ENCODE data around the gene LRRC47.
A peak's percentile ranks its signal among the peaks of the same experiment; 100 is the strongest.

LRRC47 gene

GRCh38 chr1:3796215-3797061 lies at the start of gene LRRC47:
TSS of gene LRRC47 (minus strand) at chr1:3796498. CDS start at chr1:3796476, 22 bp downstream.
- DNase-seq: peak; percentile 97

- no peak for DNase-seq
These were observed 46.6 kb upstream of the LRRC47 start for GRCh38 chr1:3842912-3843311.

GRCh38 chr1:3841491-3841890 lies 45.2 kb upstream of the LRRC47 start:
- DNase-seq: no peak

- no peak for DNase-seq
These were observed 42.5 kb upstream of the LRRC47 start for GRCh38 chr1:3838788-3839187.

GRCh38 chr1:3837685-3838084 lies 41.4 kb upstream of the LRRC47 start:
- DNase-seq: no peak

GRCh38 chr1:3837200-3837599 lies 40.9 kb upstream of the LRRC47 start:
- no peak for DNase-seq

GRCh38 chr1:3836421-3836820 lies 40.1 kb upstream of the LRRC47 start:
- DNase-seq: no peak

GRCh38 chr1:3834701-3835100 lies 38.4 kb upstream of the LRRC47 start:
- no peak for DNase-seq

GRCh38 chr1:3831689-3832088 lies 35.4 kb upstream of the LRRC47 start:
- DNase-seq: no peak

- no peak for DNase-seq
These were observed 32.1 kb upstream of the LRRC47 start for GRCh38 chr1:3828391-3828790.

- DNase-seq: no peak
These were observed 31.6 kb upstream of the LRRC47 start for GRCh38 chr1:3827813-3828307.

GRCh38 chr1:3825356-3825755 lies 29.1 kb upstream of the LRRC47 start:
- no peak for DNase-seq

- no peak for DNase-seq
These were observed 28.4 kb upstream of the LRRC47 start for GRCh38 chr1:3824650-3825049.

GRCh38 chr1:3822421-3822820 lies 26.1 kb upstream of the LRRC47 start:
- no peak for DNase-seq

GRCh38 chr1:3821908-3822307 lies 25.6 kb upstream of the LRRC47 start:
- DNase-seq: no peak

GRCh38 chr1:3821447-3821846 lies 25.1 kb upstream of the LRRC47 start:
- no peak for DNase-seq

GRCh38 chr1:3821004-3821403 lies 24.7 kb upstream of the LRRC47 start:
- no peak for DNase-seq

- no peak for DNase-seq
These were observed 24.0 kb upstream of the LRRC47 start for GRCh38 chr1:3820316-3820715.

- no peak for DNase-seq
These were observed 23.5 kb upstream of the LRRC47 start for GRCh38 chr1:3819771-3820200.

- no peak for DNase-seq
These were observed 21.7 kb upstream of the LRRC47 start for GRCh38 chr1:3817821-3818597.

GRCh38 chr1:3817138-3817740 lies 20.9 kb upstream of the LRRC47 start:
- no peak for DNase-seq

- DNase-seq: no peak
These were observed 20.2 kb upstream of the LRRC47 start for GRCh38 chr1:3816331-3817137.

Data from activated CD4-positive, alpha-beta T cell treated with anti-CD3 and anti-CD28 coated beads, Interleukin-2, Interleukin-6, amounts not matched to agents 100 ng/mL and 50 ng/mL, durations not matched to agents 16 hours and 8 hours (primary cell).